Activated T-helper 9 cell treated with anti-CD3 and anti-CD28 coated beads, Interleukin-2, amount 50 U/mL, for 16 hours (primary cell): ENCODE data around the gene HSF2.
A peak's percentile ranks its signal among the peaks of the same experiment; 100 is the strongest.
"Not testable (repeated sequence)": the region's sequence is repeated elsewhere in the genome, so short reads cannot be mapped to it uniquely, and the experiment has no call there.

Source experiments
- DNase-seq: peaks from one replicate; pipeline ENCODE4 v3.0.0-alpha.2; 2020; ENCODE audit warnings: low read depth

The HSF2 gene

DNA sequence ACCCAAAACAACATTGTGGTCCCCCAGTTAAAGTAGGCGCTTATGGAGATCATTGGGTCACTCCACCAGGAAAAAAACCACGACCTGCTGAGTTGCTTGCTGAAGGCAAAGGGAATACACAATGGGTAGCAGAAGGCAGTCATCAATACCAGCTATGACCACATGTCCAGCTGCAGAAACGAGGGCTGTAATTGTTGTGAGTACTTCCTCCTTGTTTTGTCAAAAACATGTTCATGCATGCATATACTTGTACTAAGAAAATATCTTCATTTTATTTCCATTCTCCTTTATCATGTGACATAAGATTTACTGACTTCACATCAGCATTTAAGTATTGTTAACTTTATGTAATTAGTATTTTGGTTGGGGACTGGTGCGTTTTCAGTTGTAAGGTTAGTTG is 55.2 kb downstream of the HSF2 start:
- no peak for DNase-seq

DNA sequence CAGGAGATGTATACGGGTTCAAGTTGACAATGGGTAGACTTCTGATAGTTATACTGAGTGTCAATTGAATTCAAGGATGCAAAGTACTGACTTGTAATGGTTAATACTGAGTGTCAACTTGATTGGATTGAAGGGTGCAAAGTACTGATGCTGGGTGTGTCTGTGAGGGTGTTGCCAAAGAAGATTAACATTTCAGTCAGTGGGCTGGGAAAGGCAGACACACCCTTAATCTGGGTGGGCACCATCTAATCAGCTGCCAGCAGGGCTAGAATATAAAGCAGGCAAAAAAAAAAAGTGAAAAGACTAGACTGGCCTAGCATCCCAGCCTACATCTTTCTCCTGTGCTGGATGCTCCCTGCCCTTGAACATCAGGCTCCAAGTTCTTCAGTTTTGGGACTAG is 55.7 kb downstream of the HSF2 start:
- DNase-seq, result not testable (repeated sequence)

DNA sequence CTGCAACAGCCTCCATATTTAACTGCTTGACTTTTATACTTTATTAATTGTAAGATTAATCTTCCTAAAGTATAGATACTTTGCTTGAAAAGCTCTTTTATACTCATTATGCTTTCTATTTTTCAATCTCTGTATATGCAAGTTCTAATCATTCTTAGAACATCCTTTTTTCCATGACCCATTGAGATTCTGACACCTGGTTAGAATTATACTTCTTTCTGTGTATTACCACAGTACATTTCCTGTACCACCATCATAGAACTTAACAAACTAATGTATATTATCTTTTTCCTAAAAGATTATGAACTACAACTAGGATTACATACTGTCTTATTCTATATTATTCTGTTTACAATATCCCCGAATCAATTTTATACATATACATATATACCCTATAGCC is 58.6 kb downstream of the HSF2 start:
- DNase-seq, result no peak

DNA sequence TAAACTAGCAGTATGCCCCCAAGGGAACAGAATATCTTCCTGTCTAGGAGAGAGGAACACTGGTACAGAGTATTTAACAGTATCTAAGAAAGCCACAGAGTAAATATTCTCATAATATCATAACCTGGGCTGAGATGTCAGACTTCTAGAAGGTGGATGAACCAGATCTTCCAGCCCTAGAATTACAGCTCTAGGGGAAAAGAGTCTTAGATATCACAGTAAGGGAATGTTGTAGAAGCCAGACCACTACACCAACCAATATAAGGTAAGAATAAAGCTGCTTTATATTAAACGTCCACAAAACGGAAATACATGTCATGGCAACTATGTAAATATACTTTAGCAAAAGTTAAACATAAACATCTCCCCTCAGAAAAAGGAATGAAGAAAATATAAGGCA is 59.8 kb downstream of the HSF2 start:
- no peak for DNase-seq

DNA sequence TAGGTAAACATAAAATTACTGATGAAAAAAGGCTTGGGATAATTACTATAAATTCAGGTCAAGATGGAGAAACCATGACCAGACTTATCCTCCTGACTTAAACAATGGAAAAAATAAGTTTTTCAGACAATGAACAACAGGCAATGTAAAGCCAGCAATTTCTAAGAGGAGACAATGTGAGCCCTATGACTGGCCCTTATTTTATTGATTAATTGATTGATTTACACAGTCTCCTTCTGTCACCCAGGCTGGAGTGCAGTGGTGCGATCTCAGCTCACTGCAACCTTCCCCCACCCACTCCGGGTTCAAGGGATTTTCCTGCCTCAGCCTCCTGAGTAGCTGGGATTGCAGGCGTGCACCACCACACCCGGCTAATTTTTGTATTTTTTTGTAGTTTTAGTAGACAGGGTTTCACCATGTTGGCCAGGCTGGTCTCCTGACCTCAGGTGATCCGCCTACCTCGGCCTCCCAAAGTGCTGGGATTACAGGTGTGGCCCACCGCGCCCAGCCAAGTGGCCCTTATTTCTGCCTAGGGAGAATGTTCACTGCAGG is 60.5 kb downstream of the HSF2 start:
- not testable (repeated sequence) for DNase-seq

GRCh38 chr6:122461885-122462284 is 62.4 kb downstream of the HSF2 start:
- DNase-seq, result no peak

DNA sequence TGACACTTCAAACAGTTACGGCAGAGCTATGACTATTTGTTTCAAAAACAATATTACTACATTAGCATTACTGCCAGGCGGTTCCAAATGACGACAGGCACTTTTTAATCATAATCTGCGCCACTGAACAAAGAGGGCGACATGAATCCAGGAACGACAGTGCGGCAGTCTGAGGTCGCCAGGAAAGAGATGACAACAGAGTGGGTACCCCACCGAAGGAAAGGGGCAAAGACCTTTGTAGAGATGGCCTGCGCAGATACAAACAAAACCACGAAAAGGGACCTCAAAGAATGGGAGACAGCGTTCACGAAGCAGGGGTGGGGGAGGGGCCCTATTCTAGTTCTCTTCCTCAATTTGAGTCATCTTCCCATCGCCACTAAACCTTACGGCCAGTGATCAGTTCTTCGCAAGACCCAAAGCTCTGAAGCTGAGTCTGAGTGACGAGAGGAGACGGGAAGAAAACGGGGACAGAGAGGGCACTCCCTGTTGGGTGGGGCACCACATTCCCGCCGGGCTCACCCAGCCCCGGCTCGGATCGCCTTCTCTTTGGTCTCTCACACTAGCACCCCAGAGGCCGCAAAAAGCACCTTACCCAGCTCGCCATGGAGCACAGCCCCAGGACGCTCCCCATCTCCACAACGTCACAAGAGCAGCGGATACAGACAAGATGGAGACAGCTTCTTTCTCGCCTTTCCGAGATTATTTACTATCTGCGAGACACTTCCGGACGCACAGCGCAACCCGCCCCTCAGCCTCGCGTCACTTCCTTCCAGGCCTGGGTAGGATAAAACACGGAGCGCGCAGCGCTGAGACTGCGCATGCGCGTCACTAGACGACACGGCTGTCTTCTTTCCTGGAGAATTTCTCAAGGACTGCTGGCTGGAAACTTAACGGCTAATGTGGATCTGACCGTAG is 71.9 kb downstream of the HSF2 start, which contains the start of gene SERINC1:
Gene SERINC1 (minus strand): TSS at position 701 of the 915 bp plus-strand sequence. CDS start 70 bp downstream, at position 631.
- DNase-seq, result peak; percentile 90

GRCh38 chr6:122472022-122472340 is 72.5 kb downstream of the HSF2 start:
- DNase-seq, result no peak

DNA sequence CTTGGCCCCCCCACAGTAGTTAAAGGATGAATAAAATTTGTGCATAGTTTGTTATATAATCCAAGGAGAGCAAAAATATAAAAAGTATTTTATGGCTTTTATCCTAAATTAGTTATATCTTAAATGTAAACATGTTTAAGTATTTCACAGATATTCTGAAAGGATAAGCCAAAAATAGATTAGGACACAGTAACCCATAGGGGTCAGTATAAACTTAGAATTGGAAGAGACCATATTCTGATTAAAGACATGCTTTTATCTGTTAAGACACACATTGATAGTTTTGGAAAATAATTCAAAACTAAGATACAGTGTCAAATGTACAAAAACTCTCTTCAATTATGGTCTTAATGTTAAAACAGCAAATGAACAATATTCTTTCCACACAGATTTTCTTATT is 76.7 kb downstream of the HSF2 start:
- no peak for DNase-seq

- no peak for DNase-seq
Observed at GRCh38 chr6:122482750-122483080, 83.3 kb downstream of the HSF2 start.
